NCI-H774 (cell line): Measurements from ENCODE around the gene CSTPP1.

ENCODE experiments used
- DNase-seq: peaks from one replicate; lab custom pipeline; 2025; lab: John Stamatoyannopoulos, UW

The CSTPP1 gene

DNA sequence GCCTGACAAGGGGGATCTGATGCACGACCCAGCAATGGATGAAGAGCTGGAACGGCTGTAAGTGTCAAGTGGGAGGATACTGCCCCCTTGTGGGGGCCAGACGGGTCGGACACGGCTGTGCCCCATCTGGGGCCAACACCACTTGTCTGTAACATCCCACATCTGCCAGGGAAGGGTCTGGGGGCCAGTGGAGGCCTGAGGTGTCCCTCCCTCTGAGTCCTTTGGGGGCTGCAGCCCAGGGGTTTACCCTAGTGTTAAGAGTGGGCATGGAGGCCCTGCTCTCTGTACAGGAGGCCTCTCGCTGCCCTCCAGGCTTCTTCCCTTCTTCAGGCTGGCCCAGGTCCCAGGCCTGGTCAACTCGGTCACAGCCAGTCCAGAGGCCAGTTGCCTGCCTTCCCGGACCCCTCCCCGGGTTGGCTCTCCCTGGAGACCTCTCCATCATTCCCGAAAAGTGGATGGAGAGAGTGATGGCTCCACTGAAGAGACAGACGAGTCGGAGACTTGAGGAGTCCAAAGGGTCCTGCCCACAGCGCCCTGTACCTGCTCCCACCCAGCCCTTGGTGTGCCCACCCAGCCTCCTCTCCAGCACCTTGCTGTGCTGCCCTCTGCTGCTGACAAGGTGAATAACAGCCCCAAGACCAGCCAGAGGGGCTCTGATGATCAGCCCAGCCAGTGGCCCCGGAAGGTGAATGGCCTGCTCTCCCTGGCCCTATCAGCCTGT, 224.7 kb downstream of the CSTPP1 start:
- DNase-seq, result peak; percentile 24

GRCh38 chr11:47161890-47162289, 225.3 kb downstream of the CSTPP1 start:
- no peak for DNase-seq

GRCh38 chr11:47162426-47162825, 225.9 kb downstream of the CSTPP1 start:
- no peak for DNase-seq

GRCh38 chr11:47163193-47163592, 226.6 kb downstream of the CSTPP1 start:
- no peak for DNase-seq

DNA sequence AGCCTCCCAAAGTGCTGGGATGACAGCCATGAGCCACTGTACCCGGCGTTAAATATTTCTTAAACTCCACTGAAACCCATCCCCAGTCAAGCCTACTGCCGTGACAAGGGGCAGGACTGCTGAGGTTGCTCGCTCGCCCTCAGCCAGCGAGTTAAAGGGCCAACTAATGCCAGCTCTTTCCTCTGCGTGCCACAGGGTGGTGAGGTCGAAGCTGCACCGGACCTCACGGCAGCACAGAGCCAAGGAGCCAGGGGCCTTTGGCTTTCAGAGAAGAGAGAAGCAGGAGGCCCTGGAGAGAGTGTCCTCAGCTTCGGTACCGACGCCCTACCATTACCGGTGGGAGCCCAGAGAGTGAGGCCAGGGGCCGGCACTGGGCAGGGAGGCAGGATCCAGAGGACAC, 227.3 kb downstream of the CSTPP1 start:
- DNase-seq, result no peak

DNA sequence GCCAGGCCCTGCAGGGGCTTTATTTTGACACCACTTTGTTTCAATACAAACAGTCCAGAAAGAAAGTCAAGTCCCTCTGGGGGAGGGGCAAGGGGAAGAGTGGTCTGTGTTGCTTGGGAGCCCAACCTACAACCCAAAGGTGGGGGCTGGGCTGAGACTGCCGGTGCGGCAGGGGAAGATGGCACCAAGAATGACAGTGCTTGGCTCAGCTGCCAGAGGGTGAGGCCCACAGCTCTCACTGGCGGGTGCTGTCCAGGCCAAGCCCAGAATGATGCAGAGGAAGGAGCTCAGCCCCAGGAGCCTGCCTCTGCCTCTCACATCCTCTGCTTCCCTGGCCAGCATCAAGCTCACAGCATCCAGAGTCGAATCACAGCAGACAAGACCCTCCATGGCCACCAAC, 227.8 kb downstream of the CSTPP1 start:
- DNase-seq, result no peak

DNA sequence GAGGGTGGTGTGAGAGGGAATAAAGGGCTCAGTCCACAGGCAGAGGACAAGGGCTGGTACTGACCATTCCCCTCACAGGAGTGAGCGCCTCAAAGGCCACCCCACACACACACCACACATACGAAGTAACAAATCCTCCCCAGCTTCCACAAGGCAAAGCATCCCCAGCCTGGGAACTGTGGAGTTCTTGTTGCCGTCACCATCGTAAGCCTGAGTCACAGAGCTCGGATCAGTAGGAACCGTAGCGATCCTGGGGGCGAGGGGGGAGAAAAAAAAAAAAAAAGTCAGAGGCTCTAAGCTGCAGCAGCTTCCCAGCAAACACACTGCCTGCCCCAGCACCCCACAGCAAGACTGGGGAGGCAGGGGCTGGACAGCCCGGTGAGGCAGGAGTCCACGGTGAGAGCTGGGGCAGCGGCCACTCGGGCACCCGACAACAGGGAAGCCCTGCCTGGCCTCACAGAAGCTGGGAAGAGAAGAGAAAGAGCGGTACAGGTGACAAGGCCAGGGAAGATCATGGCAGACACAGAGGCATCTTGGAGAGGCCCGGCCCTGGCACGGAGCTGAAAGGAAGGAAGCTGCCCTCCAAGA, 228.8 kb downstream of the CSTPP1 start:
- no peak for DNase-seq

- no peak for DNase-seq
These were observed 229.8 kb downstream of the CSTPP1 start for GRCh38 chr11:47166368-47166767.

DNA sequence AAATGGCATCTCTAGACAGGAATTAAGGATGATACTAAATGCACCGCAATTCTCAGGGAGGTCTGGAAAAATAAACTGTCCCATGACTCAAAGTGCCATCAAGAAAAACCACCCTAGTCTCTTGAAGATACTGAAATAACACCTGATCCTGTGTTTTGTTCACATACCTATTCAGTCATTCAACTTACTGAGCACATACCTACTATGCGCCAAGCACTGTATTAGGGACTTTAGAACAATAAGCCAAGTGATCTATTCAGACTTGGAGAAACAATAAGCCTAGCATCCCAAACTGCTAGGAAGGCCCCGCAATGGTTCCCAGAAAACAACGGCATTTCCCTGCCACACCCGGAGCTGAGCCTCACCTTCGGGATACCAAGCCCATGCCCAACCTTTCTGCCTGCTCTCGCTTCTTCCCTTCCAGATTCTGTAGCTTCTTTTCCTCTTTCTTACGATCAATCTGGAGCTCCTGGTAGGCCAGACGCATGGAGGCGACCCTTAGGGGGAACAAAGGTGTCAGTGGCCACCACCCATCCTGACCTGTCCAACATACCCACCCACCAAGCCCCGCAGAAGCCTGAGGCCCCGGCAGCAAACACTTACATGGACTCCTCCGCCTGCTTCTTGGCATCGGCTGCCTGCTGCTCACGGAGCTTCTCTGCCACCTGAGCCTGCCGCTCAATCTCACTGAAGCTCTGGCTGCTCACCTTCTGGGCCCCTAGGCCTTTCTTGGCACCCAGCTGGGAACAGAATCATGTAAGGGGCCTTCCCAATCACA, 234.7 kb downstream of the CSTPP1 start:
- DNase-seq, result no peak

DNA sequence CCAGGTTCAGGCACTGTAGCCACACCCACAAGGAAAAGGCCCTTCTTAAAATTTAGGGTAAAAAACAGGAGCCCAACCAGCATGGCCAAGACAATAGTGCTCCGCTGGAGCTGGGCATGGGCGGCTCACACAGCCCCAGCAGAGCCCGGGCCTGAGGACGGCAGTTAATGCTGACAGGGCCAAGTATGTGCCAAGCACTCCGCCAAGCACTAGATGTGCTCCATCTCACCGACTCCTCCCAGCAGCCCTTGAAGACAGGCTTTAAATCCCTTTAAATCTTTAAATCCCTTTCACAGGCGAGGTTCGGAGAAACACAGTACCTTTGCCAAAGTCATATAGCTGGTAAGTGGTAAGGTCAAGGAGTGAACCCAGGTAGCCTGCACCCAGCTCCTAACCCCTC, 235.3 kb downstream of the CSTPP1 start:
- DNase-seq, result no peak

GRCh38 chr11:47172740-47173336, 236.3 kb downstream of the CSTPP1 start:
- DNase-seq, result no peak

DNA sequence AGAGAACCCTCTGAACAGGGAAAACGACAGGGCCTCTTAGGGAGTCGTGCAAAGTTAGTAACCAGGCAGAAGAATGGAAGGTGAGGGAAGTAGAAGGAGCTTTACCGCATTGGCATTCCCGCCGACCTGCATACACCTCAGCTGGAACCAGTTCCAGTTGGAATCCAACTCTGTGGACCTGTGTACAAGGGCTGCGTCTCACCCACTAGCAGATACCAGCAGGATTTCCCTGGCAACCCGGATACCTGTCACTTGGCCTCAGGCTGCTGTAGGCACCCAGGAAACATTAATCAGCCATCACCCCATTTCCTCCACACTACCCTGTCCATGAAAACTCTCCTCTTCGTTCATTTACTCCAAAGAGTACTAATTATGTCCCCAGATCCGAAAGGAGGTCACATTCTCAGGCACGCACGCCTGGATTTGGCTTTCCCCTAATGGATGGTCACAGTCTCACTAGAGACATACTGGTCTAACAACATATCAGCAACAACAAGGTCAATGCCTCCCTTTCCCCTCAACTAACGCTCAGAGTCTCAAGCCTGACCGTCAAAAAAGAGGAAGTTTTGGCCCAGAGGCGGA, 239.3 kb downstream of the CSTPP1 start:
- no peak for DNase-seq

- peak; percentile 96 for DNase-seq
These were observed 240.0 kb downstream of the CSTPP1 start, which contains the start of gene ARFGAP2 for GRCh38 chr11:47176328-47177228. ARFGAP2 (minus strand) TSS chr11:47176879; CDS start chr11:47176853, 26 bp downstream.

DNA sequence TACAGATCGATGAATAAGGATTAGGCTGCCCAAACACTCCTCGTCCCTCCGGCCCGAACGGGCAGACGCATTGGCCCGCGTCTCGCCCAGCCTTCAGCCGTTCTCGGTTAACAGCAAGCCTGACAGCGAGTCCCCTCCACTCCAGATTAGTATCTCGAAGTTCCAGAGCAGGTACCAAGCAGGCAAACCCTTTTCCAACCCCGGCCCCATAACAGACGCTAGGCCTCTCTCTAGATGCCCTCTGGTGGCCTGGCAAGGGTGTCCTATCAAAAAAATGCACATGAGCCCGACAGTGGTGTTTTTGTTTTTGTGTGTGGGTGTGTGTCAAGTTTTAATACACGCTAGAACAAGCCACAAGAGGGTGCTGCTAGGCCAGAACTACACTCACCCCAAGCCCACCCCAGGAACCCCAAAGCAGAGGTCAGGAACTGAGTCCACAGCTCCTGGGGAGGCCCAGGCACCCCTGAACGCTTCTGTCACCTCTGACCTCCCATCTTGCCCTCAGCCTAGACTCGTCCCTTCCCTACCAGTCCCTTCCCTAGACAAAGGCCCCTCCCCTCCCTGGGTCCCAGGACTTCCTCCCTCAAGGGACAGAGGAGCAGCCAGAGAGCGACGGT, 240.8 kb downstream of the CSTPP1 start:
- peak; percentile 42 for DNase-seq

DNA sequence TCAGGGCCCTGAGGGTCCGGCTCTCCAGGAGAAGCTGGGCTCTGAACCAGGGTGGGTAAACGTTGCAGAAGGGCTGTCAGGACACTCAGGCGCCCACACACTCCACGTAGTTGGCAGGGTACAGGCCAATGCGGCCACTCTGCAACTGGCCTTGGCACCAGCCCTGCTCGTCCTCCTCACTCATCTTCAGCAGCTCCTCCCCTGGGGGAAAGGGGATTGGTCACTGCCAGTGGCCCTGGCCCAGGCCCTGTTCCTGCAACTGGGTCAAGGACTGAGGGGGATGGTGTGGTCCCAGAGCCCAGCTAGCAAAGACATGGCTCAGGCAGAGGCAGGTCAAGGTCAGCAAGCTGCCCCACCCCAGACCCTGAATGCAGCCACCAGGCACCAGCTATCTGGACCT, 241.3 kb downstream of the CSTPP1 start:
- no peak for DNase-seq

- no peak for DNase-seq
These were observed 241.8 kb downstream of the CSTPP1 start for GRCh38 chr11:47178316-47178715.

- DNase-seq, result no peak
These were observed 242.4 kb downstream of the CSTPP1 start for GRCh38 chr11:47178737-47179654.

- DNase-seq, result no peak
These were observed 243.1 kb downstream of the CSTPP1 start for GRCh38 chr11:47179655-47179991.

GRCh38 chr11:47180006-47180787, 243.6 kb downstream of the CSTPP1 start:
- DNase-seq, result no peak
